Neutrophil (primary cell): Measurements from ENCODE around the gene PTPRG.

Source experiments
- H3K27ac ChIP-seq: fragments of 200-600 bp; sonication (generic); 2 replicates; pipeline ENCODE4 v1.5.1; 2016; ENCODE audit warnings: mild to moderate bottlenecking, moderate library complexity
- H3K27me3 ChIP-seq: fragments of 200-600 bp; sonication (generic); 2 replicates; pipeline ENCODE4 v1.6.0; 2016; ENCODE audit warnings: mild to moderate bottlenecking
- H3K36me3 ChIP-seq: fragments of 200-600 bp; sonication (generic); 2 replicates; pipeline ENCODE4 v1.5.1; 2017
- H3K4me1 ChIP-seq, 2 experiments: fragments of 200-600 bp in 1 of 2; sonication (generic) in 1 of 2; 1 replicate in 1 of 2; 2 replicates in 1 of 2; pipeline versions ENCODE4 v1.5.1 to v1.6.1; 2013 to 2016; ENCODE audit warnings: low read depth in 1 of 2, low read length in 1 of 2, mild to moderate bottlenecking in 1 of 2, moderate library complexity in 1 of 2; ENCODE audit not compliant: control insufficient read depth in 1 of 2, insufficient read depth in 1 of 2
- H3K4me3 ChIP-seq, 2 experiments: fragments of 200-600 bp in 1 of 2; sonication (generic) in 1 of 2; 1 replicate in 1 of 2; 2 replicates in 1 of 2; pipeline ENCODE4 v1.5.1; 2013 to 2016; ENCODE audit warnings: low read depth in 1 of 2, low read length in 1 of 2, mild to moderate bottlenecking in 1 of 2, moderate library complexity in 1 of 2
- H3K9me3 ChIP-seq: fragments of 200-600 bp; sonication (generic); 2 replicates; pipeline ENCODE4 v1.5.1; 2016
- TF ChIP-seq, protein P1 (sequence below): fragments of 200-600 bp; sonication (generic); IDR thresholded peaks from 2 replicates; pipeline ENCODE4 v1.5.1; 2016; ENCODE audit warnings: antibody characterized with exemption

The PTPRG gene

DNA sequence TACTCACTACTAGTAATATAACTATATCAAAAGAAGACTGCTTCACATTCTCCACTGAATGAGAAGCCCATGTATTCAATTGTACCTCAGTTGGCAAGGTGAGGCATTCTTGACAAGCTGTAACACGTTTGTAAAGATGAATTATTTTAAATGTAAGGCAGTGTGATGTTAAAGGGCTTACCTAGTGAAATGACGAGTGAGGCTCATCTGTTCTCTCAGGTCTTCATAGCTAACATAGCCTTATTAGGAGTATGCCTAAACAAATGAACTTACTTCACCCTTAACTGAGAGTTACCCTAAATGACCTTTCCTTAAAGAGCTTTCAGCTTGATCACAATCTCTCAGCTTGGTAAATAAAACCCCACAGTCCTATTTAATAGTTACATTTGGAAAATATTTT, 684.7 kb downstream of the PTPRG start:
- H3K4me3 ChIP-seq: no peak overlapping the region
- TF ChIP-seq, protein P1, sequence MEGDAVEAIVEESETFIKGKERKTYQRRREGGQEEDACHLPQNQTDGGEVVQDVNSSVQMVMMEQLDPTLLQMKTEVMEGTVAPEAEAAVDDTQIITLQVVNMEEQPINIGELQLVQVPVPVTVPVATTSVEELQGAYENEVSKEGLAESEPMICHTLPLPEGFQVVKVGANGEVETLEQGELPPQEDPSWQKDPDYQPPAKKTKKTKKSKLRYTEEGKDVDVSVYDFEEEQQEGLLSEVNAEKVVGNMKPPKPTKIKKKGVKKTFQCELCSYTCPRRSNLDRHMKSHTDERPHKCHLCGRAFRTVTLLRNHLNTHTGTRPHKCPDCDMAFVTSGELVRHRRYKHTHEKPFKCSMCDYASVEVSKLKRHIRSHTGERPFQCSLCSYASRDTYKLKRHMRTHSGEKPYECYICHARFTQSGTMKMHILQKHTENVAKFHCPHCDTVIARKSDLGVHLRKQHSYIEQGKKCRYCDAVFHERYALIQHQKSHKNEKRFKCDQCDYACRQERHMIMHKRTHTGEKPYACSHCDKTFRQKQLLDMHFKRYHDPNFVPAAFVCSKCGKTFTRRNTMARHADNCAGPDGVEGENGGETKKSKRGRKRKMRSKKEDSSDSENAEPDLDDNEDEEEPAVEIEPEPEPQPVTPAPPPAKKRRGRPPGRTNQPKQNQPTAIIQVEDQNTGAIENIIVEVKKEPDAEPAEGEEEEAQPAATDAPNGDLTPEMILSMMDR: no peak
- no peaks in the 10 kb centered on the region for H3K9me3 ChIP-seq
- no peaks in the 10 kb centered on the region for H3K36me3 ChIP-seq
- H3K4me1 ChIP-seq: no peaks in the 10 kb centered on the region
- no peak overlapping the region for H3K27ac ChIP-seq
- H3K27me3 ChIP-seq: no peaks in the 10 kb centered on the region

DNA sequence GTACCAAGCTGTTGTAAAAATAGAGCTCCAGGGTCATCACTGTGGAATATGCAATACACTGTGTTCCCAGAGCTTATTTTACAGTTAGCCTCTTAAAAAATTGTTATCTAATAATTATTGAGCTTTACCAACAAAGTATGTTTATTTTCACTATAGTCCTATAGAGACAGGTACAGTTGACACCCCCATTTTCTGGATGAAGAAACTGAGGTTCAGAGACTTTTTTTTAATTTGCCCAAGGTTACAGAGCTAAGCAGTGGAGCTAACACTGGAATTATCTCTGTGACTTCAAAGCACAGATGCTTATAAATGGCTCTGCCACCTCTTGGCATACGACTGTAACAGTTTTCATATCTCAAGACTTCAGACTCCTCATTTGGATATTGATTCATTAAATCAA, 685.6 kb downstream of the PTPRG start:
- Histone ChIP-seq H3K27ac (no peak overlapping the region), H3K36me3 (no peaks in the 10 kb centered on the region), H3K4me1 (no peaks in the 10 kb centered on the region), H3K27me3 (no peaks in the 10 kb centered on the region), H3K9me3 (no peaks in the 10 kb centered on the region), H3K4me3 (no peak overlapping the region)
- TF ChIP-seq, protein P1: no peak

DNA sequence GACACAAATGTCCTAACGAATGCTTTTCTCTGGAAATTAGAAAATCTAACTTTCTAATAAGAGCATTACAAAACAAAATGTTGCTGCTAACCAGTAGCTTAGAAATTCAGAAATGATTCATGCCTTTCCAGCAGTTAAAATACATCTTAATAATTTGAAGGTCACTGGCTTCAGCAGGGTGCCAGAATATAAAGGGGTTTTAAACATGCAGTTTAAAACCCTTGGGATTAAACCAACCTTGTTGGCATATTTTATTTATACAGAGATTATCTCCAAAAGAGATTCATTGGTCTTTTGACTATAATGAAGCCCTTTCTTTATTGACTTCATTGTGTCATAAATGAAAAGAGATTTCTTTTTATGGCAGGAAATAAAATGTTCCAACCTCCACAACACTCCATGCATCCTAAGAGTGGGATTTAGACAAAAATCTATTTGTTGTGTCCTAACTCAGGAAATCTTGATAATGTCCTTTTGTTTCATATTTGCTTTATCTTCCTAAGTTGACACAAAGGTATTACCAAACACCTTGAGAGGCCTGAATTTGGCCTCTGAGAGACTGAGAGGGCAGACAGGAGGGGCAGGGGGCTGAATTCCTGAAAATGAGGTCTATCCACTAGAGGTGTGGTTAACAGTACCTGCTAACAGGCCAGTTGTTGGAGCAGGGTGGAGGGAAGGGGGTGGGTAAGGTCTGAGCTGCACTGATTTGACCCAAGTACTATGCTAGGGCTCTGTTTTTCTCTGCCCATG, 687.5 kb downstream of the PTPRG start:
- TF ChIP-seq, protein P1: no peak
- H3K4me1 ChIP-seq: no peaks in the 10 kb centered on the region
- no peaks in the 10 kb centered on the region for H3K36me3 ChIP-seq
- H3K9me3 ChIP-seq: no peaks in the 10 kb centered on the region
- H3K27ac ChIP-seq: no peak overlapping the region
- H3K27me3 ChIP-seq: no peaks in the 10 kb centered on the region
- no peak overlapping the region for H3K4me3 ChIP-seq

DNA sequence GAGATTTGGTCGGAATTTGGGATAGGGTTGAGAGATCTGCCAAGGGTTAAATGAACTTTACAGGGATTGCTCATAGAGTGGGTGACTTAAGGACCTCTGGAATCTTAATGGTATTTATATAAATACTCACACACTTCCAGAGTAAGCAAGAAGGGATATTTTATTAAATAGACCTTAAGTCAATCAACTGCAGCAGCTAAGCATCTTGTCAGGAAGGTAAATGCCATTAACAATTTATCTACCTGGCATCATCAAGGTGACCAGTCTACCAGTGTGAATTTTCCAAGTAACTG, 688.1 kb downstream of the PTPRG start:
- H3K27ac ChIP-seq: no peak overlapping the region
- TF ChIP-seq, protein P1: no peak

DNA sequence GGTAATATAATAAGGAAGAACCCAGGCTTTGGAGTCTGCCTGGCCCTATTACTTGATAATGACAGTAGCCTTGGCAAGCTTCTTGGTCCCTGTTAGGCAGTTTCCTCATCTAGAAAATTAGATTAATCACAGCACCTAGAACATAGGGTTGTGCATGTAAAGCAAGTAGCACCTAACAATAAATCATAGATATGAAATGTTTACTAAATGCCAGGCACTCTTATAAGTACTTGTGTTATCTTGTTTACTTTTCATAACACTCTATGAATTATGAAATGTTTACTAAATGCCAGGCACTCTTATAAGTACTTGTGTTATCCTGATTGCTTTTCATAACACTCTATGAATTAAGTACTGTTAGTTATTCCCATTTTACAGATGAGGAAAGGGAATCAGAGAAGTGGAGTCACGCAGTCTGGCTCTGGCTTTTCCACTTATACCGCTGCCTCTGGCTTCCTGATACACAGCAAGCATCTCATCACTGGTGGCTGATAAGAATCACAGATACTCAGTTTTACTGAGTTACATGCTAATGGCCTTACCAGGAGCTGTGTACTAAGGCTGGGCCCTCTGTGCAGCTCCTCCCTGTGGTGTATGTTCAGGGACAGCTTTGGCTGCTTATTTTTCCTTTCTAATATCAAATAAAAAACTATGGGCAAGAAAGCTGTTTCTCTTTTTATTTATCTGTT, 688.6 kb downstream of the PTPRG start:
- H3K36me3 ChIP-seq: no peaks in the 10 kb centered on the region
- no peak overlapping the region for H3K27ac ChIP-seq
- TF ChIP-seq, protein P1: no peak
- H3K9me3 ChIP-seq: no peaks in the 10 kb centered on the region
- H3K4me3 ChIP-seq: no peak overlapping the region
- no peaks in the 10 kb centered on the region for H3K4me1 ChIP-seq
- H3K27me3 ChIP-seq: no peaks in the 10 kb centered on the region

More for the DNA sequence above, 688.1 kb downstream of the PTPRG start:
- no peaks in the 10 kb centered on the region for H3K27me3 ChIP-seq
- no peaks in the 10 kb centered on the region for H3K4me1 ChIP-seq
- no peaks in the 10 kb centered on the region for H3K36me3 ChIP-seq
- H3K4me3 ChIP-seq: no peak overlapping the region
- H3K9me3 ChIP-seq: no peaks in the 10 kb centered on the region
